Right ventricle myocardium superior (tissue), 1 donor: ENCODE results near the gene ESYT1. TPM values are rescaled to one million over a fixed set of nuclear protein-coding genes. Genes with fewer than 3 reads are reported as not detected.

Experiments
- ATAC-seq: fragments of 200-7000 bp; cut with Tn5 transposase; one replicate; pipeline ENCODE4 v1.9.1; 2020; ENCODE audit warnings: mild to moderate bottlenecking; ENCODE audit not compliant: poor library complexity
- DNase-seq: peaks from one replicate; pipeline ENCODE4 v3.0.0-alpha.2; 2020
- intact Hi-C: fragments of 100-400 bp; cut with DNase I; formaldehyde crosslinking; loops from one replicate; pipeline ENCODE4 v1.11.2; 2022
- total RNA-seq: library from RNA; stranded (reverse); fragmentation: NEBNext Ultra II Directional; extraction: Animal tissue kit (Norgen Biotek cat#: 25700); gene quantifications from one replicate; pipeline ENCODE4 v1.2.1, GENCODE V29; 2021
- donor health status: DM: no; HTN: yes; CAD: no; lungs with severe emphysema.

The ESYT1 gene
- total RNA-seq, 1 donor from 2014 or later, result 27.0 TPM

- intact Hi-C loops, result no loop called here
- DNase-seq (peak; percentile 49), ATAC-seq (no peak)
Observed at GRCh38 chr12:56120158-56120846, 7.8 kb upstream of the ESYT1 start.

GRCh38 chr12:56121204-56121870 is 6.7 kb upstream of the ESYT1 start:
- intact Hi-C loops, result no loop called here
- ATAC-seq (no peak), DNase-seq (no peak)

GRCh38 chr12:56122637-56123036 is 5.4 kb upstream of the ESYT1 start:
- DNase-seq, result no peak
- intact Hi-C loops, result no loop called here
- no peak for ATAC-seq

- DNase-seq (no peak), ATAC-seq (no peak)
- intact Hi-C loops, result no loop called here
Observed at GRCh38 chr12:56124133-56124532, 3.9 kb upstream of the ESYT1 start.

GRCh38 chr12:56126732-56127239 is 1.3 kb upstream of the ESYT1 start:
- intact Hi-C loops, result loop anchor here (2.0 kb wide), 1 partner anchor 32 kb away; the partner anchor contains the start of gene MYL6
- DNase-seq (no peak), ATAC-seq (no peak)

GRCh38 chr12:56127485-56127887 is 581 bp upstream of the ESYT1 start:
- intact Hi-C loops, result loop anchor here (2.0 kb wide), 1 partner anchor 31 kb away; the partner anchor contains the start of gene MYL6
- ATAC-seq (no peak), DNase-seq (no peak)

GRCh38 chr12:56128670-56129205 is 671 bp downstream of the ESYT1 start:
- DNase-seq (no peak), ATAC-seq (peak; percentile 14)
- intact Hi-C loops, result no loop called here

GRCh38 chr12:56129206-56129941 is 1.3 kb downstream of the ESYT1 start:
- peak; percentile 54 for ATAC-seq
- DNase-seq, result peak; percentile 81
- intact Hi-C loops, result no loop called here

- DNase-seq, result no peak
- no peak for ATAC-seq
- intact Hi-C loops, result no loop called here
Observed at GRCh38 chr12:56129942-56130495, 2.0 kb downstream of the ESYT1 start.

- DNase-seq (no peak), ATAC-seq (no peak)
- intact Hi-C loops, result no loop called here
Observed at GRCh38 chr12:56130876-56131275, 2.8 kb downstream of the ESYT1 start.

GRCh38 chr12:56134897-56135296 is 6.8 kb downstream of the ESYT1 start:
- no peak for ATAC-seq
- DNase-seq, result no peak
- intact Hi-C loops, result no loop called here

- ATAC-seq (no peak), DNase-seq (no peak)
- intact Hi-C loops, result no loop called here
Observed at GRCh38 chr12:56137853-56138571, 9.9 kb downstream of the ESYT1 start.

- no peak for DNase-seq
- intact Hi-C loops, result no loop called here
- ATAC-seq, result no peak
Observed at GRCh38 chr12:56141946-56142784, 14.1 kb downstream of the ESYT1 start.

- ATAC-seq, result no peak
- DNase-seq, result no peak
- intact Hi-C loops, result no loop called here
Observed at GRCh38 chr12:56143217-56143616, 15.2 kb downstream of the ESYT1 start.

GRCh38 chr12:56143870-56144269 is 15.8 kb downstream of the ESYT1 start:
- intact Hi-C loops, result no loop called here
- ATAC-seq (peak; percentile 56), DNase-seq (peak; percentile 62)

GRCh38 chr12:56145217-56145616 is 17.1 kb downstream of the ESYT1 start:
- ATAC-seq (no peak), DNase-seq (no peak)
- intact Hi-C loops, result no loop called here
